HG03354 (cell line): ENCODE results near the gene TMEFF2.
A peak's percentile ranks its signal among the peaks of the same experiment; 100 is the strongest.

Source experiments
- ATAC-seq: cut with Tn5 transposase; IDR thresholded peaks from one replicate; pipeline ENCODE4 v1.9.1; 2021; ENCODE audit warnings: mild to moderate bottlenecking; ENCODE audit not compliant: unreplicated experiment, poor library complexity, severe bottlenecking

TMEFF2 gene

GRCh38 chr2:191950132-191950874, 244.4 kb downstream of the TMEFF2 start:
- ATAC-seq, result no peak

- ATAC-seq, result no peak
Measured at GRCh38 chr2:191947235-191947634, 247.5 kb downstream of the TMEFF2 start.

DNA sequence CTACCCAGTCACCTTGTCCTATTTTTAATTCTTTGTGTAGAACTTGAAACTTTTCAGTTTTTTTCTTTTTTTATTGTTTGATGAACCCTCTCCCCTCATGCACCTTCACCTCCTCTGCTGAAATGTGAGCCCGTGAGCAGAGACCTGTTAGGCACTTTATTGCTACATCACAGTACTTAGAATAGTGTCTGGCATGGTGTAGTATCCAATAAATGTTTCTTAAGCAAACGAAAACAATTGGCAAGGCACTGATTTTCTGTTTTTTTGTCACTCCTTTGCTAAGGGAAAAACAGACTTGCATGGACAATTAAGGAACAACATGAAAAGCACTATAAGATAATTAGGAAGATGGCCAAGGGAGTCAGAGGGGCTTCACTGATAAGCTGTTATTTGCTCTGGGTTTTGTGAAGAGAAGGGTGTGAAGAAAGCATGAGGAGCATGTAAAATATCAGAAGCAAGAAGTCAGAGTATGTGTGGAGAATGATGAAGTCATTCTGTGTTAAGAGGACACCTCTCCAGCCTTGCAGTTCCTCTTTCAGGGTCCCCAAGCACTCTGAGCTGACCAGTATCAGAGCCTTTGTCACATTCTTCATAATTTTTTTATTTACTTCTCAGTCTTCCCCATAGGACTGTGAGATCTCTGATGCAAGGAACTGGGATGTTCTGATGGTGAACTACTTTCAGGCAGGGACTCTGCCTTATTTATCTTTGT, 248.1 kb downstream of the TMEFF2 start:
- no peak for ATAC-seq

DNA sequence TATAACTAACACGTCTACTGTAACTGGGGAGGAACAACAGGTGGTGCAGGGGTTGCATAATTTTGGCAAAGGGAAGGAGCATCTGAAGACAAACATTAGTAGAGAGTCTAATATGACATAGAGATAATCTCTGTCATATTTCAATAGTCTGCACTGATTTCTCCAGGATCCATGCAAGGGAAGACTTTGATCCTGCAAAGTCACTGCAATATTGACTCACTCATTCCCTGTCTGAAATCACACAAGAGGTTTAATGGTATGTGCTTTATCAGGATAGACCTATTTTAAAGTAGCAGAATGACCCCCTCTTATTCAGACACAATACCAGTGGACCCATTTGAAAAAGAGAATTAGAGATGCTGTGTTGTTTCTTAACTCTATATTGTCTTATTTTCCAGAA, 249.1 kb downstream of the TMEFF2 start:
- no peak for ATAC-seq

GRCh38 chr2:191942739-191943103, 252.0 kb downstream of the TMEFF2 start:
- no peak for ATAC-seq

DNA sequence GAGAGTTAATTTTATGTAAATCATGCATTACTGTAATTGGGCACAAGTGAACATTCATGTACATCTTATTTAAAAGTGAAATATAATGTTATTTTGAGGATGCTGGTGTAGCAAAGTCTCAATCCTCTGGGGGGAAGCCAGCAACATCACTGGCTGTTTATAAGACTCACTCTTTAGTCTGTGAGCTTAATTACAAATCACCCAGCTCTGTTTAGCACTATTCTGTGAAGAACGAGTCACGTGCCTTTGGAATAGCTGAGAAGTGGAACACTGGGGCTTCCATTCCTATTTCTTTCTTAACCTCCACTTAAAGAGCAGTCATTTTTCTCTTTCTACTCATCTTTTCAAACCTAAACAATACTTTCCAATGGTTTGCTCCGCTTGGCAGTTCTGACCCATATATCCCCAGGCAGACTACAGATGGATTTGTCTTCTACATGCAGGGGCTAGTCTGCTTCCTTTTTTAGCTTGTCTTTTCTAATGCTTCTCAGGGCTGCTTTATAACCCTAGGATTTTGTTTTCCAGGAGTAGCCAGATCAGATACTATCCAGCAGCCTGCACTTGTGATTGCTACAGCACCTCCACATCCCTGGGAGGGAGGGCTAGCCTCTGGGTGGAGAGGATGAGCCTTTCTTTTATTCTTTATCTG, 252.5 kb downstream of the TMEFF2 start:
- ATAC-seq, result no peak

DNA sequence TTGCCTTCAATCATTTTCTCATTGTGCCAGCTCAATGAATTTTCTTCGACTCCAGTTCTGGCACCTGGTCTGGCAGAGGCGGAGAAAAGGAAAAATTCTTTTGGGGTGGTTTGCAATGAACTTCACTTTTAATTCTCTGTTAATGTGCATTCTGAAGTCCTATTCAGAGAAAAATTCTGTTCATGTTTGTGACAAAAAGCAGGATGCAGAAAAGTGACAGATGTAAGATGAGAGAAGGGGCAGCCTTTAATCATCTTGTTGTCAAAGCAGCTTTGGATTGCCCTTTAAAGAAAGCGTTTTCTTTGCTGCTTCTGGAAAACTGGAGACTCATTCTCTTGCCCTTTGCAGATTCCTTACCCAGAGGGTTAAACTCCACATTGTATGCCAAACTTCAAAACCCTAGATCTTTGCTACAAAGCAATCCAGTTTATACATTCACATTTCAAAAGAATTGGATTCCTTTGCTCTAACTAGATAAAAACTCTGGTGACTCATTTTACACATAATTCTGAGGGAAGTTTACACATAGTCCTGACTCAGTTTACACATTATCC, 253.3 kb downstream of the TMEFF2 start:
- no peak for ATAC-seq

DNA sequence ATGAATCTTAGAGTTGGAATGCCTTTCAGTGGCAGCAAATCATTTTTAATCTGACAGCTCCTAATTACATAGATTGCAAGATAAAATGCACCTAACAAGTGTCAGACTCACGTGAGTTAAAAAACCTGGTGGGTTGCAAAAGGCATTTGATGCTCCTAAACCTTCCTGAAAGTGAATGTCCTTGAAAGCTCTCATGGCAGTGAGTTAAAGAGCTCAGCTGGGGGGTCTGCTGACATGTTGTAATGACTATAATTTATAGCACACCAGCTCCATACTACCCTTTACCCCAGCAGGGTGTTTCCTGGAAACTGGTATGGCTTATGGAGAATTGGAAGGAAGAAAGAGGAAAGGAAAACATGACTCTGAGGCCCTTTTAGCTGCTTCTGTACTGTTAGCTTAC, 256.0 kb downstream of the TMEFF2 start:
- no peak for ATAC-seq

- no peak for ATAC-seq
Measured at GRCh38 chr2:191936882-191937405, 257.8 kb downstream of the TMEFF2 start.

GRCh38 chr2:191935247-191935646, 259.5 kb downstream of the TMEFF2 start:
- no peak for ATAC-seq

DNA sequence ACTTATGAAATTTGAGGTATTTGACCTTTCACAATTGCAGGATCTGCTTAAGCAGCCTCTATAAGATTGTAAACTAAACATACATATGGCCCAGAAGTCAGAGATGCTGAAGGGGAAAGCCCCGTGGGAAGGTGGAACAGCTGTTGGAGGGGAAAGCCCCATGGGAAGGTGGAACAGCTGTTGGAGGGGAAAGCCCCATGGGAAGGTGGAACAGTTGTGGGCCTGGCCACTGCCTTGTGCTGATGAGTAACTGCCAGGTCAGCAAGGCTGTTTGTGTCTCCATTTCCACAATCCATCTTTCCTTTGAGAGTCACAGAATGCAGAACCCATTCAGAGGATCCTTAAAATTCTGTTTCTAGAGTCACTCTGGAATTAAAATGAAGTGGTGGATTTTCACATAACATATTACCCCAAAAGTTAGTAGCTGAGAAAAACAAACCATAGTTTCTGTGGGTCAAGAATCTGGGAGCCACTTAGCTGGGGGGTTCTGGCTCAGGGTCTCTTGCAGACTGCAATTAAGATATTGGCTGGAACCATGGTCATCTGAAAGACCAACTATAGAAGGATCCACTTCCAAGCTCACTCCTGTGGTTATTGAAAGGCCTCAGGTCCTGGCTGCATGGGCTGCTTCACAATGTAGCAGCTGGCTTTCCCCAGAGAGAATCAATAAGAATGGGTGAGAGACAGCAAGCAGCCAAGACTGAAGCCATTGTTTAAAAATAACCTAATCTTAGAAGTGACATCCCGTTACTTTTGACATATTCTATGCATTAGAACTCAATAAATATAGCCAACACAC, 261.2 kb downstream of the TMEFF2 start:
- peak; percentile 88 for ATAC-seq

DNA sequence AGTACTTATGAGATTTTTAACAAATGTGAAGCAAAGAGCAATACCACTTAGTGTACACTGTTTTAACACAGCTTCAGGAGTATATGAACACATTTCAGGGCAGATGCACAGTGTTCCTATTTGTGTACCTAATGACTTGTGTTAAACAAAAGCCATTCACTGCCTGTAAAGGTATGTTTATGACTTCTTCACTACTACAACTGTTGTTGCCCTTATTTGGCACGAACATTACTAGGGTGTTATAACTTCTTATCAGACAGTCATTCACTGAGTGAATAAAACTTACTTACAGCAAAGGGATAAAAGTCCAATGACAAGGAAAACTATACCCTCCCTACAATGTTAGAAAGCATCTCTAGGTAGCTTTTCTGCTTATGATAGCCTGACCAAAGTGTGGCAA, 262.4 kb downstream of the TMEFF2 start:
- ATAC-seq, result no peak

- no peak for ATAC-seq
Measured at GRCh38 chr2:191931329-191931728, 263.4 kb downstream of the TMEFF2 start.

DNA sequence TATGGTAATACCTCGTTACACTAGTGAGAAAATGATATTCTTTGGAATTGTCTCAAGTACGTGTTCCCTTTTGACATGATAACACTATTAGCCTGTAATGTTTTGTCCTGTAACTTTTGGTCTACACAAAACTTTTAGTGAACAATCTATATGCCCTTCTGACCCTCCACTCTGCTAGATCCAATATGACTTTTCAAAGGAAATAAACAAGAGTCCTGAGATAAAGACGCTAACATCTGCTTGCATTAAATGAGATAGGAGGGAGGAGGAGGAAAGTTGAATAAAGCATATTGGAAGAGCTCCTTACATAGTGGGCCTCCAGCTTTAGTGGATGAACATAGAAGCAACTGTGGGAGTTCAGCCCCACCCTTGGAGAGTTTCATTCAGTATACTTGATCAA, 264.5 kb downstream of the TMEFF2 start:
- no peak for ATAC-seq

- no peak for ATAC-seq
Measured at GRCh38 chr2:191929288-191929687, 265.4 kb downstream of the TMEFF2 start.

DNA sequence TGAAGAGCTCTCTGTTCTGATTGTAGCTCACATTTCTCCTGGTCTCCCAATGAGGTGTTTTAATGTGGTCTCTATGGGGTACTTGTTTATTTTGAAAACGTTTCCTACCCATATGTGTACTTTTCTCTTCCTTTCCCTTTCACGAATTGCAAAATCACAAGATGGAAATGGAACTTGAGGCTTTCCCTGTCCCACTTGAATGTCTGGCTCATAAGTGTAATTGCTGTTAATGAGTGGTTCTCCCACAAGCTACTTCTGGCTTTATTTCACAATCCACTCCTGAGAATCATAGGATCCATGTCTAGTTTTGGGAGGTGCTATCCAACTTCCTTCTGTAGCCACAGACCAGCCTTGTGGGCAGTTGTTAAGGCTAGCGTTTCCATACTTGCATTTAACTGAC, 266.7 kb downstream of the TMEFF2 start:
- ATAC-seq, result no peak

- no peak for ATAC-seq
Measured at GRCh38 chr2:191927319-191927867, 267.3 kb downstream of the TMEFF2 start.

DNA sequence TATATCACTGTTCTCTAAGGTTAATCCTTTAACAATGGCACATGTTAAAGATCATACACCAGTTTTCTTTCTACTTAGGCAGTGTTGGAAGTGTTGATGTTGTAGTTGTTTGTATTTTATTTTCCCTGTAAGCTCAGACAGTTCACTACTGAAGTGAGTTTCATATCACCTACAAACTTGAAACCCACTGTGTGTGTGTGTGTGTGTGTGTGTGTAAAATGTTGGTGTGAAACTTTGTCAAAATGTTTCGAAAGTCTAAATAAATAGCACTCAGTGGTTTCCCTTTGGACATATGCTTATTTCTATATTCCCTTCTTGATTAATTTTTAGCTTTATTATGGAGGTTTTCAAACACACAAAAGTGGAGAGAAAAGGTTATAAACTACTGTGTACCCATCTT, 268.1 kb downstream of the TMEFF2 start:
- ATAC-seq, result no peak

GRCh38 chr2:191923652-191923997, 271.1 kb downstream of the TMEFF2 start:
- no peak for ATAC-seq
